Measurements from ENCODE around the gene CD300LB.

CD300LB gene

DNA sequence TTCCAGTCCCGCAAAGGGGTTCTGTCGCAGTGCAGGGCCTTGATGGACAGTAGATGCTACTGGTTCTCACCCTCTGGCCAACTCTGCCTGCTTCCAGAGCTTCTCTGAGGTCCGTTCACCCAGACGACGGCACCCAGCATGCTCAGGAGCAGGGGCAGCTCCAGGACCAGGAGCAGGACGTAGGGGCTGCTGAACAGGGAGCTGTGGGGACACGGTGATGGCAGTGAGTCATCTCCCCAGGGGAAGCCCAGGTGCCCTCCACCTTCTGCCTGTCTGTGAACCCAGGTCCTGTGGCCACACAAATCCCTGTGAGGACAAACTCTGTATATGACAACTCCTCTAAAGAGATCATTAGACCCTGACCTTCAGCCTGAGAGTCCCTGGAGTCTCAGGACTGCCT is 18.1 kb upstream of the CD300LB start:
- no peak for DNase-seq (ENCODE audit: low read depth in 2 of 2)

GRCh38 chr17:74547736-74548135 is 16.5 kb upstream of the CD300LB start:
- no peak for DNase-seq (ENCODE audit: low read depth in 2 of 2)

- DNase-seq (ENCODE audit: low read depth in 2 of 2), result no peak
Measured at GRCh38 chr17:74547264-74547663, 16.0 kb upstream of the CD300LB start.

- no peak for DNase-seq (ENCODE audit: low read depth in 2 of 2)
Measured at GRCh38 chr17:74546586-74546985, 15.3 kb upstream of the CD300LB start.

DNA sequence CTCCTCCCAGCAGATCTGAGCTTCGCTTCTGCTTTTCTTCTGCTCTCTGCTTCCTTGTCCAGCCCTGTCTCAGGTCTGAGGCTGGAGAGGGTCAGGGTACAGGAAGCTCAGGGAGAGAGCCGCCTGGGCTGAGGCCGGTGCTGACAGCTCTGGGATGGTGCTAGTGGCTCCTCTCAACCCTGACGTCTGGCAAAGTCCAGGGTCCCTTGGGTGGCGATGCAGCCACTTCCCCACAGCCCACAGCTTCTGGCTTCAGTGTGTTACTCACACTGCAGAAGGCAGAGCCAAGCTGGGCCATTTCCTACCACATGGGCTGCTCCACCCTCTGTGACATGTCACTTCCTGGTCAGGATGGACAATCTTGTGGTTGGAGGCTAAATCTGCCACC is 14.6 kb upstream of the CD300LB start, which contains the start of gene CD300C:
TSS of gene CD300C (minus strand) at position 273 of the 388 bp plus-strand sequence. CDS start 333 bp downstream, outside the sequence.
- no peak for DNase-seq (ENCODE audit: low read depth in 2 of 2)

GRCh38 chr17:74544991-74545842 is 13.9 kb upstream of the CD300LB start:
- no peak for DNase-seq (ENCODE audit: low read depth in 2 of 2)

GRCh38 chr17:74543891-74544760 is 12.9 kb upstream of the CD300LB start:
- no peak for DNase-seq (ENCODE audit: low read depth in 2 of 2)

DNA sequence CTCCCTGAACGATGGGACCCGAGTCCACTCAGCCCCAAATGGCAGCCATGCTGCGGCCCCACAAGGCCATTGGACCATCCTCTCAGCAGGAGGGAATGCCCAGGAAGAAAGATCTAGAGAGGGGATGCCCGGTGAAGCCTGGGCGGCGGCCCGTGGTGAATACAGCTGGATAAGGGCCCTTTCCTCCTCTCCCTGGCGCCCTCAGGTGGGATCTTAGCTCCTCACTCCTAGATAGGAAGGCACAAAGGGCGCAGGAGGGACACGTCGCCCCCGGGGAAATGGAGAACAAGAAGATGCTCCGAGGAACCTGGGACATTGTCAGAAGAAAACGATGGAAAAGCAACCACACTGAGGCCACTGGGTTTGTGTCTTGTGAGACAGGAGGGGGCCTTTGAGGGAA is 12.1 kb upstream of the CD300LB start:
- no peak for DNase-seq (ENCODE audit: low read depth in 2 of 2)

- no peak for DNase-seq (ENCODE audit: low read depth in 2 of 2)
Measured at GRCh38 chr17:74542727-74543383, 11.6 kb upstream of the CD300LB start.

- DNase-seq (ENCODE audit: low read depth in 2 of 2), result no peak
Measured at GRCh38 chr17:74542166-74542565, 10.9 kb upstream of the CD300LB start.

GRCh38 chr17:74541176-74542111 is 10.2 kb upstream of the CD300LB start:
- no peak for DNase-seq (ENCODE audit: low read depth in 2 of 2)

DNA sequence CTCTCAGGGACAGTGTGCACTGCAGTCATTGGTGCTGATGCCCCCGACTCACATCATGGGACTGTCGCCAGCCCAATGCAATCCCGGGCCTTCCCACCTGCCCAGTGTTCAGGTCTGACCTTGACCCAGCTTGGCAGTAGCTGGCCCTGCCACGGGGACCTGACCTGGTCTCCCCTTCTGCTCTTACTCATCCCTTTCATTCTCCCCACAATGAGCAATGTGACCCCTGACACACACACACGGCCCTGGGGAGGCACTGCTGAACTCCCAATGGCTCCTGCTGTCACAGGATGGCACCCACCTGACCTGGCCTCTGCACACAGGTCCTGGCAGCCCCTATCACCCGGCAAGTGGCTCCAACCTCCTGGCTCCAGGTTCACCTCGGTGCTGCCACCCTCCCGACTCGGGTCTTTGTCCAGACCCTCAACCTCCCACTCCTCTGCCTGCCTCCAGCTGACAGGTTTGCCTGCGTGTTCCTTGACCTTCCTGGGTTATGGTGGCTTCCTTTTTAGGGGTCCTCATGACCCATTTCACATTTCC is 8.1 kb upstream of the CD300LB start:
- no peak for DNase-seq (ENCODE audit: low read depth in 2 of 2)

DNA sequence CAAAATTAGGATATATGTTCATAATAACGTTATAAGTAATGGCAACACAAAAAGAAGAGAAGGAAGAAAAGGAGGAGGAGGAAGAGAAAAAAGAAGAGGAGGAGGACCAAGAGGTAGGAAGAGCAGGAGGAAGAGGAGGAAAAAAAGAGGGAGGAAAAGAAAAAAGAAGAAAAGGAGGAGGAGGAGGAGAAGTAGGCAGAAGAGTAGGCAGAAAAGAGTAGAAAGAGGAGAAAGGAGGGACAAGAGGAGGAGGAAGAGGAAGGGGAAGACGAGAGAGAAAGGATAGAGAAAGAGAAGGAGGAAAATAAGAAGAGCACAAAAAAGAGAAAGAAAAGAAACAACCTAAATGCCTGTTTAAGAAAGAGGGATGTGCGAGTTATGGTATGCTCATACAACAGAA is 5.6 kb upstream of the CD300LB start:
- no peak for DNase-seq (ENCODE audit: low read depth in 2 of 2)

DNA sequence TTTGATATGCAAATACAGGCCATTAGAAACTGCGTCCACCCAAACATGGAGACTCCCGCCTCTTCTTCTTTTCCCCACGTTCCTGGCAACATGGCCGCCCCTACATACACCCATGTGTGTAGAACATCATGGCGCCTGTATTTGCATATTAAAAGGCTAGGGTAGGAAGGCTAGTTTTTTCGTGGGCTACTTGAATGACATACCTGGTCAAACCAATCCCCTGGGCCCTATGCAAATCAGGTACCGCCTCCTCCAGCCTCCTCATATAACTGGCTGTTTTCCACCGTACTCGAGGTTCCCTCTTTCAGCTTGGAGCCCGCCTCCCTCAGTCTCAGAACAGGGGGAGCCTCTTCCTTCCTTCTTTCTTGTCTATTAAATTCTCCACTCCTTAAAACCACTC is 840 bp upstream of the CD300LB start:
- no peak for DNase-seq (ENCODE audit: low read depth in 2 of 2)

DNA sequence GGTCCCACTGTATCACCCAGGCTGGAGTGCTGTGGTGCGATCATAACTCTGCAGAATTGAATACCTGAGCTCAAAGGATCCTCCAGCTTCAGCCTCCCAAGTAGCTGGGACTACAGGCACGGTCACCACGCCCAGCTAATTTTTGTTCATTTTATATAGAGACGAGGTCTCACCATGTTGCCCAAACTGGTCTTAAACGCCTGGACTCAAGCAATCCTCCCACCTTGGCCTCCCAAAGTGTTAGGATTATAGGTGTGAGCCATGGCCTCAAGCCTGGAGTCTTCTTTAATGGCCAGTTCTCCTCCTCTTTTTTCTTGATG is 484 bp downstream of the CD300LB start:
- no peak for DNase-seq (ENCODE audit: low read depth in 2 of 2)

GRCh38 chr17:74529243-74529642 is 2.0 kb downstream of the CD300LB start:
- DNase-seq (ENCODE audit: low read depth in 2 of 2), result no peak

DNA sequence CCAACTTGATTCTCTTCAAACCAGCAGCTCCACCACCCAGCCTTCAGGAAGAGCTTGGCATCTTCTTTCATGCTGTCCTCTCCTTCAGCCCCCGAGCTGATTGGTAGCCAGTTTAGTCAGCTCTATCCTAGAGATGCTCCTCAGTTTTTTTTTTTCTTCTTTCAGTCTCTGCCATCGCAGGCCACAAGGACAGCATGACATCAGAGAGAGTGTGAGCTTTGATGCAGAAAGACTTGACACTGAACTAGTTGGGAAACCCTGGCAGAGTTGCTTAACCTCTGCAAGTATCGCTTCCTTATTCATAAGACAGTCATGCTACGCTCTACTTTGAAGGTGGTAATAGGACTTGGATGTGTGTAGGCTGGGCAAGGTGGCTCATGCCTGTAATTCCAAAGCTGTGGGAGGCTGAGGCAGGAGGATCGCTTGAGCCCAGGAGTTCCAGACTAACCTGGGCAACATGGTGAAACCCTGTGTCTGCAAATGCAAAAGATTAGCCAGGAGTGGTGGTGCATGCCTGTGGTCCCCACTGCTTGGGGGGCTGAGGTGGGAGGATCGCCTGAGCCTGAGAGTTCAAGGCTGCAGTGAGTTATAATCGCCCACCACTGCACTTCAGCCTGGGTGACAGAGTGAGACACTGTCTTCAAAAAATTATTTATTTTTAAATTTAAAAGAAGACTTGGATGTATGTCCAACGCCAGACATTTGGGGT is 2.6 kb downstream of the CD300LB start:
- DNase-seq (ENCODE audit: low read depth in 2 of 2), result no peak

DNA sequence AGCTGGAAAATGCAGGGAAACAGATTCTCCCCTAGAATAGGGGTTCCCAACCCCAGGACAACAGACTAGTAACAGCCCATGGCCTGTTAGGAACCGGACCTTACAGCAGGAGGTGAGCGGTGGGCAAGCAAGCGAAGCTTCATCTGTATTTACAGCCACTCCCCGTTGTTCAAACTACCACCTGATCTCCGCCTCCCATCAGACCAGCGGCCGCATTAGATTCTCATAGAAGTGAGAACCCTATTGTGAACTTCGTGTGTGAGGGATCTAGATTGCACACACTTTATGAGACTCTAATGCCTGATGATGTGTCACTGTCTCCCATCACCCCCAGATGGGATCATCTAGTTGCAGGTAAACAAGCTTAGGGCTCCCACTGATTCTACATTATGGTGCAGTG is 3.5 kb downstream of the CD300LB start:
- no peak for DNase-seq (ENCODE audit: low read depth in 2 of 2)

DNA sequence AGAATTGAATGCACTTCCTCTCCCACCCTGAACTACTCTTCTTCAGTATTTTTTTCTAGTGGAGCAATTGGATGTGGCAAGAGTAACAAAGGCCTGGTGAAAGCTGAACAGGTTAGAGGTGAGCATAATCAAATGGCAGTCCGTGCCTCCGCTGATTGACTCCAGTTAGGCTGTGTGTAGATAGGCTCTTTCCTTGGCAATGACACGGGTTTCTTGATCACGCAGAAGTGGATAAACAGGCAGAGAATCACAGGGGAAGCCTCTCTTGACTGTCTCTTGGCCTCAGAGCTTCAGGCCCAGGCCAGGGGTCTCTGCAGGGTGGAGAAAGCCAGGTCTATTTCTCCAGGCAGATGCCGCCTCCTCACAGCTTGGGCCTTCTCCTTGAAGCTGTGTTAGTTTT is 4.2 kb downstream of the CD300LB start:
- DNase-seq (ENCODE audit: low read depth in 2 of 2), result no peak

- DNase-seq (ENCODE audit: low read depth in 2 of 2), result no peak
Measured at GRCh38 chr17:74526681-74527080, 4.6 kb downstream of the CD300LB start.

Data from stimulated activated CD4-positive, alpha-beta T cell treated with anti-CD3 and anti-CD28 coated beads, Interleukin-4, amount 100 ng/mL, for 48 hours (primary cell).